Hematopoietic multipotent progenitor cell (in vitro differentiated cells): ENCODE data around the gene GLRX. TPM values are rescaled to one million over a fixed set of nuclear protein-coding genes. Genes with fewer than 3 reads are reported as not detected.

Experiments used
- DNase-seq, 3 donors: peaks; one replicate each; pipeline ENCODE4 v3.0.0-alpha.2; 2011 to 2015; ENCODE audit warnings: low read depth in 2 of 3, low spot score in 2 of 3
- total RNA-seq: library from RNA; depleted of rRNA; stranded (reverse); fragments of >200 nt; gene quantifications from one replicate; pipeline ENCODE4 v1.2.3, GENCODE V29; 2012

The GLRX gene
- 19.9 TPM for total RNA-seq

- peak in 1 of 3 donors; percentile 62 for DNase-seq
Measured at GRCh38 chr5:95822542-95823181, at the start of gene GLRX. Gene GLRX, minus strand, starts transcription at chr5:95822726. Its CDS starts 64 bp downstream, at chr5:95822662.

- DNase-seq = no peak
Measured at GRCh38 chr5:95871146-95871806, 48.8 kb upstream of the GLRX start.

GRCh38 chr5:95870105-95870672 lies 47.7 kb upstream of the GLRX start:
- DNase-seq = no peak

- DNase-seq = peak; percentile 30 to 84 (median 54)
Measured at GRCh38 chr5:95869173-95869855, 46.8 kb upstream of the GLRX start.

GRCh38 chr5:95868136-95868535 lies 45.6 kb upstream of the GLRX start:
- no peak for DNase-seq

GRCh38 chr5:95866435-95867040 lies 44.0 kb upstream of the GLRX start:
- no peak for DNase-seq

- DNase-seq = no peak
Measured at GRCh38 chr5:95864944-95865504, 42.5 kb upstream of the GLRX start.

GRCh38 chr5:95864456-95864855 lies 41.9 kb upstream of the GLRX start:
- DNase-seq = no peak

GRCh38 chr5:95863383-95863757 lies 40.8 kb upstream of the GLRX start:
- DNase-seq = no peak

- no peak for DNase-seq
Measured at GRCh38 chr5:95862671-95863382, 40.3 kb upstream of the GLRX start.

GRCh38 chr5:95861864-95862561 lies 39.5 kb upstream of the GLRX start:
- DNase-seq = no peak

GRCh38 chr5:95861221-95861863 lies 38.8 kb upstream of the GLRX start:
- DNase-seq = peak in 1 of 3 donors; percentile 24

- DNase-seq = no peak
Measured at GRCh38 chr5:95859661-95860060, 37.1 kb upstream of the GLRX start.

GRCh38 chr5:95858661-95859595 lies 36.4 kb upstream of the GLRX start:
- peak; percentile 73 to 94 (median 94) for DNase-seq

- DNase-seq = no peak
Measured at GRCh38 chr5:95858023-95858461, 35.5 kb upstream of the GLRX start.

- DNase-seq = no peak
Measured at GRCh38 chr5:95857185-95857945, 34.8 kb upstream of the GLRX start.

- DNase-seq = no peak
Measured at GRCh38 chr5:95856501-95856981, 34.0 kb upstream of the GLRX start.
